Measurements from ENCODE around the gene CFLAR. TPM values are rescaled to one million over a fixed set of nuclear protein-coding genes. Genes with fewer than 3 reads are reported as not detected.

Gene CFLAR
- total and polyA plus RNA-seq, 2 of the 13 experiments (the other 11 are each of a cell fraction or from before 2014, with no cell fraction given) = 43.8 to 92.1 TPM

- TF ChIP-seq, protein P1, sequence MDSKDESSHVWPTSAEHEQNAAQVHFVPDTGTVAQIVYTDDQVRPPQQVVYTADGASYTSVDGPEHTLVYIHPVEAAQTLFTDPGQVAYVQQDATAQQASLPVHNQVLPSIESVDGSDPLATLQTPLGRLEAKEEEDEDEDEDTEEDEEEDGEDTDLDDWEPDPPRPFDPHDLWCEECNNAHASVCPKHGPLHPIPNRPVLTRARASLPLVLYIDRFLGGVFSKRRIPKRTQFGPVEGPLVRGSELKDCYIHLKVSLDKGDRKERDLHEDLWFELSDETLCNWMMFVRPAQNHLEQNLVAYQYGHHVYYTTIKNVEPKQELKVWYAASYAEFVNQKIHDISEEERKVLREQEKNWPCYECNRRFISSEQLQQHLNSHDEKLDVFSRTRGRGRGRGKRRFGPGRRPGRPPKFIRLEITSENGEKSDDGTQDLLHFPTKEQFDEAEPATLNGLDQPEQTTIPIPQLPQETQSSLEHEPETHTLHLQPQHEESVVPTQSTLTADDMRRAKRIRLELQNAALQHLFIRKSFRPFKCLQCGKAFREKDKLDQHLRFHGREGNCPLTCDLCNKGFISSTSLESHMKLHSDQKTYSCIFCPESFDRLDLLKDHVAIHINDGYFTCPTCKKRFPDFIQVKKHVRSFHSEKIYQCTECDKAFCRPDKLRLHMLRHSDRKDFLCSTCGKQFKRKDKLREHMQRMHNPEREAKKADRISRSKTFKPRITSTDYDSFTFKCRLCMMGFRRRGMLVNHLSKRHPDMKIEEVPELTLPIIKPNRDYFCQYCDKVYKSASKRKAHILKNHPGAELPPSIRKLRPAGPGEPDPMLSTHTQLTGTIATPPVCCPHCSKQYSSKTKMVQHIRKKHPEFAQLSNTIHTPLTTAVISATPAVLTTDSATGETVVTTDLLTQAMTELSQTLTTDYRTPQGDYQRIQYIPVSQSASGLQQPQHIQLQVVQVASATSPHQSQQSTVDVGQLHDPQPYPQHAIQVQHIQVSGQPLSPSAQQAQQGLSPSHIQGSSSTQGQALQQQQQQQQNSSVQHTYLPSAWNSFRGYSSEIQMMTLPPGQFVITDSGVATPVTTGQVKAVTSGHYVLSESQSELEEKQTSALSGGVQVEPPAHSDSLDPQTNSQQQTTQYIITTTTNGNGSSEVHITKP (CRISPR knock-in tag; IDR thresholded peaks at IDR 0.05; ENCODE audit: low read depth) = peak; percentile 55; the same call in 1 of the 2 replicates
- no peak; the same call in 1 of the 2 replicates for TF ChIP-seq KMT2A (CRISPR knock-in tag; IDR thresholded peaks at IDR 0.05)
- TF ChIP-seq ZBTB8A (CRISPR knock-in tag; IDR thresholded peaks at IDR 0.05; ENCODE audit: borderline replicate concordance, low read depth) = no peak
- TF ChIP-seq, protein P2, sequence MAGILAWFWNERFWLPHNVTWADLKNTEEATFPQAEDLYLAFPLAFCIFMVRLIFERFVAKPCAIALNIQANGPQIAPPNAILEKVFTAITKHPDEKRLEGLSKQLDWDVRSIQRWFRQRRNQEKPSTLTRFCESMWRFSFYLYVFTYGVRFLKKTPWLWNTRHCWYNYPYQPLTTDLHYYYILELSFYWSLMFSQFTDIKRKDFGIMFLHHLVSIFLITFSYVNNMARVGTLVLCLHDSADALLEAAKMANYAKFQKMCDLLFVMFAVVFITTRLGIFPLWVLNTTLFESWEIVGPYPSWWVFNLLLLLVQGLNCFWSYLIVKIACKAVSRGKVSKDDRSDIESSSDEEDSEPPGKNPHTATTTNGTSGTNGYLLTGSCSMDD (CRISPR knock-in tag; IDR thresholded peaks at IDR 0.05) = no peak
- TF ChIP-seq ZNF274 (CRISPR knock-in tag; IDR thresholded peaks at IDR 0.05) = no peak
- 0 out of 2 replicates have a peak, but pooled peaks have one; percentile 49 for TF ChIP-seq RAD21 (CRISPR knock-in tag; IDR thresholded peaks at IDR 0.05)
- no peak for TF ChIP-seq E2F5 (CRISPR knock-in tag; conservative IDR thresholded peaks at IDR 0.05)
- TF ChIP-seq ZNF350 (CRISPR knock-in tag; IDR thresholded peaks at IDR 0.05; ENCODE audit: borderline replicate concordance, low read depth) = peak; percentile 89; the same call in 1 of the 2 replicates
- TF ChIP-seq ZFP37 (CRISPR knock-in tag; IDR thresholded peaks at IDR 0.05; ENCODE audit: borderline replicate concordance) = peak; percentile 22; the same call in 1 of the 2 replicates
- TF ChIP-seq, protein P3, sequence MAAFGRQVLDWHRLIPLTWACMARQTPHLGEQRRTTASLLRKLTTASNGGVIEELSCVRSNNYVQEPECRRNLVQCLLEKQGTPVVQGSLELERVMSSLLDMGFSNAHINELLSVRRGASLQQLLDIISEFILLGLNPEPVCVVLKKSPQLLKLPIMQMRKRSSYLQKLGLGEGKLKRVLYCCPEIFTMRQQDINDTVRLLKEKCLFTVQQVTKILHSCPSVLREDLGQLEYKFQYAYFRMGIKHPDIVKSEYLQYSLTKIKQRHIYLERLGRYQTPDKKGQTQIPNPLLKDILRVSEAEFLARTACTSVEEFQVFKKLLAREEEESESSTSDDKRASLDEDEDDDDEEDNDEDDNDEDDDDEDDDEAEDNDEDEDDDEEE (CRISPR knock-in tag; IDR thresholded peaks at IDR 0.05) = no peak; the same call in none of the 2 replicates
- peak; percentile 86 for TF ChIP-seq TBX2 (CRISPR knock-in tag; IDR thresholded peaks at IDR 0.05; ENCODE audit: borderline replicate concordance)
- no peak for TF ChIP-seq ZNF546 (CRISPR knock-in tag; conservative IDR thresholded peaks at IDR 0.05)
- 0 out of 2 replicates have a peak, but pooled peaks have one; percentile 15 for TF ChIP-seq ZBED4 (CRISPR knock-in tag; IDR thresholded peaks at IDR 0.05; ENCODE audit: borderline replicate concordance)
- 0 out of 2 replicates have a peak, but pooled peaks have one; percentile 7 for TF ChIP-seq GMEB2 (CRISPR knock-in tag; IDR thresholded peaks at IDR 0.05; ENCODE audit: low read depth)
- TF ChIP-seq ZNF3 (CRISPR knock-in tag; IDR thresholded peaks at IDR 0.05) = no peak
Observed at GRCh38 chr2:201204655-201205514, 88.9 kb downstream of the CFLAR start (continued).
